H9 (cell line): Measurements from ENCODE around the gene OSBPL2. TPM values are rescaled to one million over a fixed set of nuclear protein-coding genes. Genes with fewer than 3 reads are reported as not detected.

ENCODE experiments used
- DNase-seq: peaks from one replicate; pipeline ENCODE4 v3.0.0-alpha.2; 2017
- H2AFZ ChIP-seq: one replicate; pipeline ENCODE4 v1.6.1; 2013; ENCODE audit warnings: mild to moderate bottlenecking, low read length, control low read depth, moderate library complexity
- H2AK5ac ChIP-seq: 2 replicates; pipeline ENCODE4 v1.6.1; 2013; ENCODE audit warnings: low read length, control low read depth, mixed read lengths; ENCODE audit not compliant: insufficient read length
- H2BK120ac ChIP-seq: one replicate; pipeline ENCODE4 v1.6.1; 2013; ENCODE audit warnings: low read depth, mild to moderate bottlenecking, low read length, control low read depth, inconsistent platforms; ENCODE audit not compliant: poor library complexity, severe bottlenecking
- H2BK12ac ChIP-seq: 2 replicates; pipeline ENCODE4 v1.6.1; 2013; ENCODE audit warnings: low read length, control low read depth, mixed read lengths, low read depth; ENCODE audit not compliant: insufficient read length
- H2BK15ac ChIP-seq: 2 replicates; pipeline ENCODE4 v1.6.1; 2013; ENCODE audit warnings: low read depth, low read length, control low read depth
- H2BK20ac ChIP-seq: one replicate; pipeline ENCODE4 v1.6.1; 2013; ENCODE audit warnings: low read depth, mild to moderate bottlenecking, low read length, control low read depth, inconsistent platforms; ENCODE audit not compliant: poor library complexity, severe bottlenecking
- H2BK5ac ChIP-seq: 2 replicates; pipeline ENCODE4 v1.6.1; 2013; ENCODE audit warnings: low read length, control low read depth, mixed read lengths; ENCODE audit not compliant: insufficient read length
- H3K14ac ChIP-seq: 2 replicates; pipeline ENCODE4 v1.6.1; 2013; ENCODE audit warnings: low read length, control low read depth; ENCODE audit not compliant: insufficient read depth
- H3K18ac ChIP-seq: 2 replicates; pipeline ENCODE4 v1.6.1; 2013; ENCODE audit warnings: low read depth, mild to moderate bottlenecking, mixed read lengths, low read length, control low read depth; ENCODE audit not compliant: insufficient read length
- H3K23ac ChIP-seq: 2 replicates; pipeline ENCODE4 v1.6.1; 2013; ENCODE audit warnings: low read length, control low read depth, mixed read lengths, low read depth; ENCODE audit not compliant: insufficient read length
- H3K23me2 ChIP-seq: 2 replicates; pipeline ENCODE4 v1.6.1; 2013; ENCODE audit warnings: low read depth, mild to moderate bottlenecking, mixed read lengths, low read length, control low read depth; ENCODE audit not compliant: insufficient read length, poor library complexity, severe bottlenecking
- H3K27ac ChIP-seq: 2 replicates; pipeline ENCODE4 v1.5.1; 2013; ENCODE audit warnings: low read length, control low read depth, mixed read lengths, low read depth; ENCODE audit not compliant: insufficient read length
- H3K27me3 ChIP-seq: 2 replicates; pipeline ENCODE4 v1.6.1; 2013; ENCODE audit warnings: low read length, control low read depth, inconsistent platforms; ENCODE audit not compliant: insufficient read depth
- H3K4ac ChIP-seq: 2 replicates; pipeline ENCODE4 v1.6.1; 2013; ENCODE audit warnings: low read depth, mild to moderate bottlenecking, control low read depth, inconsistent platforms, low read length, moderate library complexity
- H3K4me1 ChIP-seq: 2 replicates; pipeline ENCODE4 v1.6.1; 2013; ENCODE audit warnings: low read length, control low read depth, inconsistent platforms; ENCODE audit not compliant: insufficient read depth
- H3K4me2 ChIP-seq: 2 replicates; pipeline ENCODE4 v1.6.1; 2013; ENCODE audit warnings: low read length, control low read depth, mixed read lengths; ENCODE audit not compliant: insufficient read length, insufficient read depth
- H3K56ac ChIP-seq: 2 replicates; pipeline ENCODE4 v1.6.1; 2013; ENCODE audit warnings: low read depth, mild to moderate bottlenecking, mixed read lengths, low read length, control low read depth; ENCODE audit not compliant: insufficient read length
- H3K79me1 ChIP-seq: 2 replicates; pipeline ENCODE4 v1.6.1; 2013; ENCODE audit warnings: low read depth, mild to moderate bottlenecking, moderate library complexity, low read length, control low read depth, inconsistent platforms; ENCODE audit not compliant: insufficient read depth, poor library complexity, severe bottlenecking
- H3K79me2 ChIP-seq: 2 replicates; pipeline ENCODE4 v1.6.1; 2013; ENCODE audit warnings: low read length, control low read depth, inconsistent platforms; ENCODE audit not compliant: insufficient read depth
- H3K9ac ChIP-seq: 2 replicates; pipeline ENCODE4 v1.6.1; 2013; ENCODE audit warnings: low read length, control low read depth, mixed read lengths; ENCODE audit not compliant: insufficient read length; ENCODE audit errors: extremely low read depth
- H3K9me3 ChIP-seq: one replicate; pipeline ENCODE4 v1.6.1; 2013; ENCODE audit warnings: low read depth, low read length, inconsistent platforms; ENCODE audit not compliant: control insufficient read depth
- H3T11ph ChIP-seq: one replicate; pipeline ENCODE4 v1.6.1; 2013; ENCODE audit warnings: mild to moderate bottlenecking, low read length, control low read depth, inconsistent platforms
- H4K20me1 ChIP-seq: one replicate; pipeline ENCODE4 v1.6.1; 2013; ENCODE audit not compliant: control insufficient read depth, insufficient read length, insufficient read depth
- H4K5ac ChIP-seq: 2 replicates; pipeline ENCODE4 v1.6.1; 2013; ENCODE audit warnings: low read depth, mild to moderate bottlenecking, mixed read lengths, low read length, control low read depth; ENCODE audit not compliant: insufficient read length
- H4K8ac ChIP-seq: replicated peaks from 2 replicates; pipeline ENCODE4 v1.6.1; 2013; ENCODE audit warnings: low read length, control low read depth, mixed read lengths, low read depth; ENCODE audit not compliant: insufficient read length
- H4K91ac ChIP-seq: 2 replicates; pipeline ENCODE4 v1.6.1; 2013; ENCODE audit warnings: low read depth, mild to moderate bottlenecking, moderate library complexity, mixed read lengths, low read length, control low read depth; ENCODE audit not compliant: insufficient read length
- H3K27ac Mint-ChIP-seq, 3 experiments: 2 replicates in 2 of 3; 3 replicates in 1 of 3; pipeline ENCODE4 v1.8.0; 2020 to 2021; ENCODE audit warnings: mixed read lengths in 3 of 3, mild to moderate bottlenecking in 1 of 3, moderate library complexity in 1 of 3
- H3K27me3 Mint-ChIP-seq: 2 replicates; pipeline ENCODE4 v1.8.0; 2021; ENCODE audit warnings: low read depth, mild to moderate bottlenecking, moderate library complexity, mixed read lengths
- H3K36me3 Mint-ChIP-seq, 3 experiments: 2 replicates in 2 of 3; 3 replicates in 1 of 3; pipeline ENCODE4 v1.8.0; 2020 to 2021; ENCODE audit warnings: low read depth in 3 of 3, mixed read lengths in 3 of 3; ENCODE audit not compliant: insufficient read depth in 1 of 3
- H3K4me1 Mint-ChIP-seq, 2 experiments: 2 replicates each; pipeline ENCODE4 v1.8.0; 2020; ENCODE audit warnings: mixed read lengths in 2 of 2
- H3K4me3 Mint-ChIP-seq, 2 experiments: 2 replicates in 1 of 2; 3 replicates in 1 of 2; pipeline ENCODE4 v1.8.0; 2020 to 2021; ENCODE audit warnings: mild to moderate bottlenecking in 2 of 2, mixed read lengths in 2 of 2, moderate library complexity in 1 of 2
- H3K9me3 Mint-ChIP-seq, 2 experiments: 2 replicates in 1 of 2; 3 replicates in 1 of 2; pipeline ENCODE4 v1.8.0; 2020; ENCODE audit warnings: mild to moderate bottlenecking in 2 of 2, mixed read lengths in 2 of 2, moderate library complexity in 1 of 2
- CTCF ChIP-seq: fragments of 200-600 bp; sonication (generic); conservative IDR thresholded peaks from 3 replicates; pipeline ENCODE4 v1.8.0; 2021; ENCODE audit warnings: antibody characterized with exemption, mild to moderate bottlenecking
- WGBS: extraction: QIAGEN DNeasy Blood & Tissue Kit; methylation state at CpG from one replicate; pipeline ENCODE4 v1.1.7; 2013; ENCODE audit warnings: missing lambda C conversion rate, low lambda C conversion rate, mixed read lengths; ENCODE audit not compliant: insufficient read length; ENCODE audit errors: extremely low coverage; 5-methylcytosine and 5-hydroxymethylcytosine counted together
- total RNA-seq: library from RNA; stranded (reverse); gene quantifications from 2 replicates; pipeline ENCODE4 v1.2.1, GENCODE V29; 2021

The OSBPL2 gene
- total RNA-seq, 1 experiment from 2014 or later: 47.3 TPM

DNA sequence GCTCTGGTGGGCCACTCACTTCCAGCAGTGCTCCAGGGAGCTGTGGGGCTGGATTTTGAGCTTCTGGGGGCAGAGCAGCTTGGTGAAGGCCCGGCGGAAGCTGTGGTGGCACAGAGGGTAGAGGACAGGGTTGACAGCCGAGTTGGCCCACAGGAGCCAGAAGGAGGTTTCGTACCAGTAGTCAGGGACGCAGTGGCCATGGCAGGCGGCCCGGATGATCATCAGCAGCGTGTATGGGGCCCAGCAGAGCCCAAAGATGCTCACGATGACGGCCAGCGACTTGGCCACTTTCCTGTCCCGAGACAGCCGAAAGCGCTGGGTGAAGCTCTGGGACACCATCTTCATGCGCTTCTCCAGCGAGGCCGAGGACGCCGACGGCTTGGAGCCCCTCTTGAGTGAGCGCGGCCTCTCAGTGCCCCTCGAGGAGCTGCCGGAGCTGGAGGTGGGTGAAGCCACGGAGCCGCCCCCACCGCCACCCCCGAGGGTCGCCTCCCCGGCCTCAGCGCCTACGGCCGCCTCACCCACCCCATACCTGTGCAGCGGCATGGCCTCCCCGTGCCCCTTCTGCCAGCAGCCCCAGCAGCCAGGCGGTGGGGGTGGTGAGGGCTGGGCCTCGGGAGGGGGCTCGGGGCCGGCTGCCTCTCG lies 22.2 kb upstream of the OSBPL2 start:
- Mint-ChIP-seq H3K4me3 (no peak overlapping the region), H3K27me3 (peaks cover 66% of the 10 kb centered on the region), H3K9me3 (no peaks in the 10 kb centered on the region), H3K36me3 (no peaks in the 10 kb centered on the region), H3K4me1 (peaks cover 9 to 30% of the 10 kb centered on the region in 2 experiments), H3K27ac (peak overlapping the region in 1 of 3 experiments; percentile 44; a peak in 1 of 7 replicates)
- H3K9ac ChIP-seq: no peak overlapping the region
- H2AFZ ChIP-seq: no peak overlapping the region
- no CpG with 5 or more reads among the region's 40 CpGs for WGBS
- no peak for TF ChIP-seq CTCF
- H3K18ac ChIP-seq: no peak overlapping the region
- no peak overlapping the region for H2BK12ac ChIP-seq
- H3K27ac ChIP-seq: no peak overlapping the region
- no peak overlapping the region for H2BK15ac ChIP-seq
- H3K27me3 ChIP-seq: peaks cover 23% of the 10 kb centered on the region; the same call in 1 of the 2 replicates
- no peak overlapping the region for H4K5ac ChIP-seq
- no peak overlapping the region for H3K23ac ChIP-seq
- H3K9me3 ChIP-seq: no peaks in the 10 kb centered on the region
- H3K56ac ChIP-seq: no peak overlapping the region
- H2BK5ac ChIP-seq: no peak overlapping the region
- H3K4ac ChIP-seq: no peak overlapping the region
- no peak overlapping the region for H2BK20ac ChIP-seq
- H3K79me2 ChIP-seq: no peaks in the 10 kb centered on the region
- H4K20me1 ChIP-seq: no peaks in the 10 kb centered on the region
- no peak overlapping the region; the same call in 1 of the 2 replicates for H3K14ac ChIP-seq
- no peak for DNase-seq
- no peak overlapping the region for H2AK5ac ChIP-seq
- no peaks in the 10 kb centered on the region for H3K79me1 ChIP-seq
- H3K4me2 ChIP-seq: no peak overlapping the region
- no peak overlapping the region for H3T11ph ChIP-seq
- H2BK120ac ChIP-seq: no peak overlapping the region
- H3K4me1 ChIP-seq: no peaks in the 10 kb centered on the region
- no peak overlapping the region for H4K91ac ChIP-seq
- peaks cover 12% of the 10 kb centered on the region for H3K23me2 ChIP-seq
- H4K8ac ChIP-seq: no peak overlapping the region
